Right lung (tissue), 5 donors: ENCODE measurements around the gene MANEAL. TPM values are rescaled to one million over a fixed set of nuclear protein-coding genes. Genes with fewer than 3 reads are reported as not detected.

ENCODE experiments used
- DNase-seq, 2 donors: peaks; one replicate each; pipeline ENCODE4 v3.0.0-alpha.2; 2013
- polyA plus RNA-seq, 5 donors: library from polyadenylated mRNA; unstranded; fragments of 120-200 nt; gene quantifications; one replicate each; pipeline versions ENCODE4 v1.2.1 to v1.2.3, GENCODE V29; 2013; ENCODE audit warnings: inconsistent platforms in 1 of 5, low replicate concordance in 1 of 5; ENCODE audit not compliant: insufficient read length in 5 of 5, insufficient read depth in 1 of 5

MANEAL gene
- polyA plus RNA-seq, 5 donors, result 3.7 to 5.5 (median 4.4) TPM

GRCh38 chr1:37824001-37824400, 30.4 kb downstream of the MANEAL start:
- no peak for DNase-seq

DNA sequence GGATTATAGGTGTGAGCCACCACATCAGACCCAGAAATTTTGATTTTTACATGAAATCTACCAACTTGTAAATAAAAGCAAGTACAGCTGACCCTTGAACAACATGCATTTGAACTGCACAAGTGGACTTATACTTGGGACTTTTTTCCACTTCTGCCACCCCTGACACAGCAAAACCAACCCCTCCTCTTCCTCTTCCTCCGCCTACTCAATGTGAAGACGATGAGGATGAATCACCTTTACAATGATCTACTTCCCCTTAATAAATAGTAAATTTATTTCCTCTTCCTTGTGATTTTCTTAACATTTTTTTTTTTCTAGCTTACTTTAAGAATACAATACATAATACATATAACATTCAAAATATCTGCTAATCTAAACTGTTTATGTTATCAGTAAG, 31.9 kb downstream of the MANEAL start:
- no peak for DNase-seq

DNA sequence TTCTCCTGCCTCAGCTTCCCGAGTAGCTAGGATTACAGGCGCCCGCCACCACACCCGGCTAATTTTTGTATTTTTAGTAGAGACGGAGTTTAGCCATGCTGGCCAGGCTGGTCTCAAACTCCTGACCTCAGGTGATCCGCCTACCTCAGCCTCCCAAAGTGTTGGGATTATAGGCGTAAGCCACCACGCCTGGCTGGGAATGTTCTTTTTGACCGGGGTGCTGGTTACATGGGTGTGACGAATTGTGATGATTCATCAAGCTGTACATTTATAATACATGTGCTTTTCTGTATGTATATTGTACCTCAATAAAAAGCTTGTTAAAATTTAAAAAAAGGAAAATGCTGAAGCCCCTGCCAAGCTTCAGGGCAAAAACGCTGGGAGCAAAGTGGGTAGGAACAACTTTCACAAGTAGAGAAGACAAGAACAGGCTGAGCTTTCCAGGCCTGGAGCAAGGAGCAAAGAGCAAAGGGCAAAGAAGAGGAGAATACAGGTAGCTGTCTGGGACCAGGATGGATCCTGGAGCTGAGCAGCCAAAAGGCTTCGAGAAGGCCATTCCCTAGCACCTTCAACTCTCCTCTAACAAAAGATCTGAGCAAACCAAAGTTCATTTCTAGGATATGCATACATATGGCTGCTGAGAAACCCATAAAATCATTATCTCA, 34.9 kb downstream of the MANEAL start:
- no peak for DNase-seq

- DNase-seq, result no peak
Observed at GRCh38 chr1:37831109-37831508, 37.5 kb downstream of the MANEAL start.

DNA sequence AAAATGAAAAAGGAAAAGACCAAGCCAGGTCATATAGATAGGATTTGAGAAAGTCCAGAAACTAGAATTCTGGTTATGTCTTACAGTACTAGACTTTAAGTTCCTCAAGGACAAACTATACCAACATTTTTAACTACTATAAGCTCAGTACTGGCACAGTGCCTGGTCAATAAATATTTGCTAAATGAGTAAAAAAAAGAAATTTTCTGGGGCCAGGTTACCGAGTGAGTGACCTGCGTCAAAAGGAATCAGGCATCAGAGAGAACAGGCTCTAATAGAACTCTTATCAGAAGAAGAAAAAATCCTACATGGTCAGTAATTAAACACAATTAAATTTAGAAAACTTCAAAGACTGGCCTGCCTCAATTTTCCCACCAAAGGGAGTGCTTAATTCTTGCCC, 38.2 kb downstream of the MANEAL start:
- DNase-seq, result no peak

DNA sequence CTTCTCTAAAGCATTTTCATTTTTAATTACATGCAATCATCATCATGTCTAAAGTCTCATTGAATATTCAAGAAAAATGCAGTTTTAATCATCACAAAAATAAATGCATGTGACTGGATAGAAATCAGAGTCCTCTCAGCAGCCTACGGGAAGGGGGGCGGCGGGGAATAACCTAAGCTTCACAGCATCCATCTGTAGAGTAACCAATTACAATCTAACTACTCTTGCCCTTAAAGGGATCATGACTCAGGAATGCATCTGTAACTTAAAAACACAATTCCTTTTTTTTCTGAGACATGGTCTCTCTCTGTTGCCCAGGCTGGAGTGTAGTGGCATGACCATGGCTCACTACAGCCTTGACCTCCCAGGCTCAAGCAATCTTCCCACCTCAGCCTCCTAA, 43.1 kb downstream of the MANEAL start:
- no peak for DNase-seq

- no peak for DNase-seq
Observed at GRCh38 chr1:37839676-37840075, 46.0 kb downstream of the MANEAL start.

DNA sequence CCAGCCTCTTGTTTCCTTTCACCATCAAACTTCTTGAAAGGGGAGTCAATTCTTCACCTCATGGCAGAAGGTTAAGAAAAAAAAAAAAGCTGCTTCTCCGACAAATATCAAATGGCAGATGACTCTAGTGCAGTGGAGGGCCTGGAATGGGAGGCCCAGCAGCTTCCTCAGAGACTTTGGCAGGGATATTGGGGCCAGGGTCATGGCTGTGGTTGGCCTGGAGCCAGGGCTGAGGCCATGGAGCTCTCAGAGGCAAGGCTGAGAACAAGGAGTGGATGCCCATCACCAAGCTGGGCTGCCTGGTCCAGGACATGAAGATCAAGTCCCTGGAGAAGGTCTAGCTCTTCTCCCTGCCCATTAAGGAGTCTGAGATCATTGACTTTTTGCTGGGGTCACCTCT, 47.1 kb downstream of the MANEAL start:
- DNase-seq, result no peak

GRCh38 chr1:37841652-37842051, 48.0 kb downstream of the MANEAL start:
- no peak for DNase-seq

- no peak for DNase-seq
Observed at GRCh38 chr1:37844536-37844935, 50.9 kb downstream of the MANEAL start.

GRCh38 chr1:37845049-37845646, 51.5 kb downstream of the MANEAL start:
- DNase-seq, result no peak

DNA sequence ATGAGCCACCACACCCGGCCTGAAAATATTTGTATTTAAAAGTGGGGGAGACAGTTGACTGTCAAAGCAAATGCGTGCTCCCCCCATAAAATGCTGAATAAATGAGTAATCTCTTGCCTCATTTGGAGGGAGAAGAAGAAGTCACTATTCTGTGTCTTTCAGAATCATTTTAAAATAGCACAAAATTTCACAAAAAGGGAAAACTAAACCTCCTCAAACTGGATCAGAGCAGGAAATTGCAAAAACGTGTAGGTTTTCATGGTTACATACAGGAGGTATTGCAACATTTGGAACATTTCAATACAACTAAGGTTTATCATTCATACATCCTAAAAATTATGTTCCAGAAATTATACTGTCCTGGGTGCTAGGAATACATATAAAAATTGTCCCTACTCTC, 52.1 kb downstream of the MANEAL start:
- DNase-seq, result no peak

- DNase-seq, result no peak
Observed at GRCh38 chr1:37846647-37847339, 53.1 kb downstream of the MANEAL start.

GRCh38 chr1:37849480-37849879, 55.8 kb downstream of the MANEAL start:
- no peak for DNase-seq

GRCh38 chr1:37850352-37850955, 56.8 kb downstream of the MANEAL start:
- peak in 1 of 2 donors; percentile 1 for DNase-seq

Other genes with a start within 250 kb of the MANEAL start
- 10 to 100 TPM; 10.7 to 15.1 (median 13.5) TPM for gene SNIP1, start 239.6 kb upstream of the MANEAL start, polyA plus RNA-seq
- gene DNALI1, start 236.9 kb upstream of the MANEAL start, polyA plus RNA-seq, result 10 to 100 TPM; 42.1 to 64.3 (median 54.5) TPM
- 10 to 100 TPM; 61.7 to 66.2 (median 63.3) TPM for gene GNL2, start 197.9 kb upstream of the MANEAL start, polyA plus RNA-seq
- 1 to 10 TPM; 1.4 to 2.2 (median 1.5) TPM for gene RSPO1, start 159.0 kb upstream of the MANEAL start, polyA plus RNA-seq
- 10 to 100 TPM; 13.0 to 29.2 (median 16.2) TPM for gene CDCA8, start 101.3 kb upstream of the MANEAL start, polyA plus RNA-seq
- under 1 TPM; 0.14 to 0.30 (median 0.27) TPM for gene EPHA10, start 28.7 kb upstream of the MANEAL start, polyA plus RNA-seq
- gene C1orf122, start 13.9 kb downstream of the MANEAL start, polyA plus RNA-seq, result 10 to 100 TPM; 15.3 to 52.3 (median 25.1) TPM
- gene YRDC, start 14.4 kb downstream of the MANEAL start, polyA plus RNA-seq, result 10 to 100 TPM in 4 of 5 donors, 1 to 10 TPM in 1; 8.9 to 13.1 (median 11.2) TPM
- 1 to 10 TPM; 7.7 to 9.6 (median 8.8) TPM for gene MTF1, start 65.7 kb downstream of the MANEAL start, polyA plus RNA-seq
- gene INPP5B, start 153.2 kb downstream of the MANEAL start, polyA plus RNA-seq, result 10 to 100 TPM; 25.7 to 36.0 (median 27.9) TPM
- 100 to 1,000 TPM in 2 of 5 donors, 10 to 100 TPM in 3; 75.3 to 112 (median 96.0) TPM for gene SF3A3, start 196.2 kb downstream of the MANEAL start, polyA plus RNA-seq
- gene FHL3, start 211.7 kb downstream of the MANEAL start, polyA plus RNA-seq, result 10 to 100 TPM; 11.5 to 25.2 (median 16.3) TPM
- 10 to 100 TPM; 38.4 to 56.8 (median 42.9) TPM for gene UTP11, start 218.9 kb downstream of the MANEAL start, polyA plus RNA-seq